K562 (cell line): Measurements from ENCODE around the gene DHRS3. TPM values are rescaled to one million over a fixed set of nuclear protein-coding genes. Genes with fewer than 3 reads are reported as not detected.

ENCODE experiments used
- FOXJ3 ChIP-seq: sonication (generic); formaldehyde crosslinking; IDR thresholded peaks from 2 replicates; pipeline ENCODE4 v1.4.0; 2020; ENCODE audit warnings: mild to moderate bottlenecking, missing genetic modification reagents
- RAD51 ChIP-seq: fragments of 450-650 bp; IDR thresholded peaks from 2 replicates; pipeline ENCODE4 v1.7.1; 2016; ENCODE audit warnings: low read depth, mild to moderate bottlenecking, borderline replicate concordance
- TRIM24 ChIP-seq, 2 experiments: fragments of 450-650 bp; IDR thresholded peaks; 2 replicates each; pipeline ENCODE4 v1.6.1; 2016
- ZNF3 ChIP-seq: fragments of 250-450 bp; sonication (Bioruptor Pico); IDR thresholded peaks from 2 replicates; pipeline ENCODE4 v1.5.0; 2021; ENCODE audit warnings: mild to moderate bottlenecking, moderate library complexity
- polyA plus RNA-seq, 8 experiments: library from polyadenylated mRNA; depleted of rRNA in 4 of 8; stranded (reverse) in 5 of 8; unstranded in 3 of 8; fragments of >200 nt; fragmentation: Nextera tagmentation in 2 of 8; fragmentation: Illumina TruSeq in 1 of 8; extraction: Ambion mirVana in 2 of 8; extraction: Trizol in 1 of 8; gene quantifications; 2 replicates each; pipeline versions ENCODE4 v1.2.1 to v1.2.3, GENCODE V29; 2011 to 2014; ENCODE audit warnings: inconsistent platforms in 1 of 8, missing spikeins in 1 of 8
- total RNA-seq, 7 experiments: library from RNA; depleted of rRNA in 6 of 7; stranded (reverse); fragments of >200 nt in 6 of 7; fragmentation: Illumina TruSeq in 2 of 7; extraction: Trizol in 2 of 7; gene quantifications; 2 replicates each; pipeline versions ENCODE4 v1.2.1 to v1.2.3, GENCODE V29; 2011 to 2021; ENCODE audit warnings: low replicate concordance in 1 of 7
- TF ChIP-seq, protein P1 (sequence below): sonication (generic); formaldehyde crosslinking; IDR thresholded peaks from 2 replicates; pipeline ENCODE4 v1.8.1; 2023; ENCODE audit warnings: mild to moderate bottlenecking, missing genetic modification reagents
- TF ChIP-seq, protein P2 (sequence below): sonication (generic); formaldehyde crosslinking; IDR thresholded peaks from 2 replicates; pipeline ENCODE4 v1.4.0; 2020; ENCODE audit warnings: mild to moderate bottlenecking, missing genetic modification reagents
- TF ChIP-seq, protein P3 (sequence below): fragments of 200-800 bp; sonication (Bioruptor generic); IDR thresholded peaks from 2 replicates; pipeline ENCODE4 v1.6.1; 2016; ENCODE audit warnings: missing genetic modification characterization, missing compliant biosample characterization
- TF ChIP-seq, protein P4 (sequence below): fragments of 450-650 bp; IDR thresholded peaks from 2 replicates; pipeline ENCODE4 v1.7.1; 2018; ENCODE audit warnings: mild to moderate bottlenecking, low read depth; ENCODE audit not compliant: partially characterized antibody
- TF ChIP-seq, protein P5 (sequence below): fragments of 250-450 bp; sonication (Bioruptor Pico); IDR thresholded peaks from 2 replicates; pipeline ENCODE4 v1.8.0; 2022; ENCODE audit warnings: inconsistent platforms
- TF ChIP-seq, protein P6 (sequence below), 3 experiments: fragments of 200-800 bp in 1 of 3; sonication (Bioruptor generic) in 1 of 3; sonication (generic) in 1 of 3; formaldehyde crosslinking in 1 of 3; IDR thresholded peaks; 2 replicates each; pipeline versions ENCODE4 v1.6.1 to v1.8.0; 2016 to 2022; ENCODE audit warnings: mild to moderate bottlenecking in 2 of 3, missing compliant biosample characterization in 2 of 3, missing genetic modification characterization in 2 of 3, missing genetic modification reagents in 1 of 3

The DHRS3 gene
- total and polyA plus RNA-seq, 9 of the 15 experiments (the other 6 are each of a cell fraction or from before 2014, with no cell fraction given), result 21.0 to 116 (median 58.7) TPM

DNA sequence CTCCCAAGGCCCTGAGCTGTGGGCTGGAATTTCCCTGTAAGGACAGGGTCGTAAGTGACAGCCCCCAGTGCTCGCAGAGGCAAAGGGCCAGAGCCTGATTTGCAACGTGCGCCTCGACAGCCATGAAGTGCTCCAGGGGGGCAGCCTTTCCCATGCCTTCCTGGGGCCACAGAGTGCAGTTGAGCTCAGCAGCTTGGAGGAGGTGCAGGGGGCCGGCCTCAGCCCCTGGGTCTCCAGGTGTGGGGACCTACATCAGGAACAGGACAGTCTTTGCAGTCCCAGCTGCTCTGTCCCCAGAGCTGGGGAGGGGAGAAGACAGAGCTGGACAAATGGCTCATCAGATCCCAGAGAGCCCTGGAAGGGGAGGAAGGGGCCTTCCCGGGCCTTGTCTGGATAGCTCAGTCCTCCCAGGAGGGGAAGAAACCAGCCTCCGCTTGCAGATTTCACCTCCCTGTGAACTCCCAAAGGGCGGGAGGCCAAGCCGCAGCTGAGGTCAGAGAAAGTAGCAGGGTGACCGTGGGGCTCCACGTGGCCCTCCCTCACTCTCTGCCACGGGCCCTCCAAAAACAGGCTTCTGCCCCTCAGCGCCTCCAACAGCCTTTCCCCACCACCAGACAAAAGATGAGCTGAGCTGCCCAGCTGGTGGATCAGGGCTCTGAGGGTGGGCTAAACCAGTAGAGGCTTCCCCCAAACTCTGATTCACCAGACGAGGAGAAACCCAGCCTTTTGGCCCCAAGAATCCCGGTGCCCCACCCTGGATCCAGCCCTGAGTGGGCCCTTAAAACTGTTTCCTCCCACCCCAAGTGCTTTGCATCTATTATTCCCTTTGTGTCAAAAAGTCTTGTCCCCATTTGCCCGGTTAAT, 76.5 kb downstream of the DHRS3 start (continued):
- TF ChIP-seq, protein P1, sequence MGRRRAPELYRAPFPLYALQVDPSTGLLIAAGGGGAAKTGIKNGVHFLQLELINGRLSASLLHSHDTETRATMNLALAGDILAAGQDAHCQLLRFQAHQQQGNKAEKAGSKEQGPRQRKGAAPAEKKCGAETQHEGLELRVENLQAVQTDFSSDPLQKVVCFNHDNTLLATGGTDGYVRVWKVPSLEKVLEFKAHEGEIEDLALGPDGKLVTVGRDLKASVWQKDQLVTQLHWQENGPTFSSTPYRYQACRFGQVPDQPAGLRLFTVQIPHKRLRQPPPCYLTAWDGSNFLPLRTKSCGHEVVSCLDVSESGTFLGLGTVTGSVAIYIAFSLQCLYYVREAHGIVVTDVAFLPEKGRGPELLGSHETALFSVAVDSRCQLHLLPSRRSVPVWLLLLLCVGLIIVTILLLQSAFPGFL (CRISPR knock-in tag), result no peak
- TF ChIP-seq, protein P2, sequence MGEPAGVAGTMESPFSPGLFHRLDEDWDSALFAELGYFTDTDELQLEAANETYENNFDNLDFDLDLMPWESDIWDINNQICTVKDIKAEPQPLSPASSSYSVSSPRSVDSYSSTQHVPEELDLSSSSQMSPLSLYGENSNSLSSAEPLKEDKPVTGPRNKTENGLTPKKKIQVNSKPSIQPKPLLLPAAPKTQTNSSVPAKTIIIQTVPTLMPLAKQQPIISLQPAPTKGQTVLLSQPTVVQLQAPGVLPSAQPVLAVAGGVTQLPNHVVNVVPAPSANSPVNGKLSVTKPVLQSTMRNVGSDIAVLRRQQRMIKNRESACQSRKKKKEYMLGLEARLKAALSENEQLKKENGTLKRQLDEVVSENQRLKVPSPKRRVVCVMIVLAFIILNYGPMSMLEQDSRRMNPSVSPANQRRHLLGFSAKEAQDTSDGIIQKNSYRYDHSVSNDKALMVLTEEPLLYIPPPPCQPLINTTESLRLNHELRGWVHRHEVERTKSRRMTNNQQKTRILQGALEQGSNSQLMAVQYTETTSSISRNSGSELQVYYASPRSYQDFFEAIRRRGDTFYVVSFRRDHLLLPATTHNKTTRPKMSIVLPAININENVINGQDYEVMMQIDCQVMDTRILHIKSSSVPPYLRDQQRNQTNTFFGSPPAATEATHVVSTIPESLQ (CRISPR knock-in tag), result no peak
- TF ChIP-seq FOXJ3 (no peak), ZNF3 (CRISPR knock-in tag) (no peak), TRIM24 (IDR thresholded peaks at IDR 0.05) (peak in 1 of 2 experiments; percentile 15; a peak in 1 of 4 replicates), RAD51 (peak; percentile 40; the same call in 1 of the 2 replicates)
- TF ChIP-seq, protein P3, sequence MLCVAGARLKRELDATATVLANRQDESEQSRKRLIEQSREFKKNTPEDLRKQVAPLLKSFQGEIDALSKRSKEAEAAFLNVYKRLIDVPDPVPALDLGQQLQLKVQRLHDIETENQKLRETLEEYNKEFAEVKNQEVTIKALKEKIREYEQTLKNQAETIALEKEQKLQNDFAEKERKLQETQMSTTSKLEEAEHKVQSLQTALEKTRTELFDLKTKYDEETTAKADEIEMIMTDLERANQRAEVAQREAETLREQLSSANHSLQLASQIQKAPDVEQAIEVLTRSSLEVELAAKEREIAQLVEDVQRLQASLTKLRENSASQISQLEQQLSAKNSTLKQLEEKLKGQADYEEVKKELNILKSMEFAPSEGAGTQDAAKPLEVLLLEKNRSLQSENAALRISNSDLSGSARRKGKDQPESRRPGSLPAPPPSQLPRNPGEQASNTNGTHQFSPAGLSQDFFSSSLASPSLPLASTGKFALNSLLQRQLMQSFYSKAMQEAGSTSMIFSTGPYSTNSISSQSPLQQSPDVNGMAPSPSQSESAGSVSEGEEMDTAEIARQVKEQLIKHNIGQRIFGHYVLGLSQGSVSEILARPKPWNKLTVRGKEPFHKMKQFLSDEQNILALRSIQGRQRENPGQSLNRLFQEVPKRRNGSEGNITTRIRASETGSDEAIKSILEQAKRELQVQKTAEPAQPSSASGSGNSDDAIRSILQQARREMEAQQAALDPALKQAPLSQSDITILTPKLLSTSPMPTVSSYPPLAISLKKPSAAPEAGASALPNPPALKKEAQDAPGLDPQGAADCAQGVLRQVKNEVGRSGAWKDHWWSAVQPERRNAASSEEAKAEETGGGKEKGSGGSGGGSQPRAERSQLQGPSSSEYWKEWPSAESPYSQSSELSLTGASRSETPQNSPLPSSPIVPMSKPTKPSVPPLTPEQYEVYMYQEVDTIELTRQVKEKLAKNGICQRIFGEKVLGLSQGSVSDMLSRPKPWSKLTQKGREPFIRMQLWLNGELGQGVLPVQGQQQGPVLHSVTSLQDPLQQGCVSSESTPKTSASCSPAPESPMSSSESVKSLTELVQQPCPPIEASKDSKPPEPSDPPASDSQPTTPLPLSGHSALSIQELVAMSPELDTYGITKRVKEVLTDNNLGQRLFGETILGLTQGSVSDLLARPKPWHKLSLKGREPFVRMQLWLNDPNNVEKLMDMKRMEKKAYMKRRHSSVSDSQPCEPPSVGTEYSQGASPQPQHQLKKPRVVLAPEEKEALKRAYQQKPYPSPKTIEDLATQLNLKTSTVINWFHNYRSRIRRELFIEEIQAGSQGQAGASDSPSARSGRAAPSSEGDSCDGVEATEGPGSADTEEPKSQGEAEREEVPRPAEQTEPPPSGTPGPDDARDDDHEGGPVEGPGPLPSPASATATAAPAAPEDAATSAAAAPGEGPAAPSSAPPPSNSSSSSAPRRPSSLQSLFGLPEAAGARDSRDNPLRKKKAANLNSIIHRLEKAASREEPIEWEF (CRISPR knock-in tag), result no peak
- TF ChIP-seq, protein P4, sequence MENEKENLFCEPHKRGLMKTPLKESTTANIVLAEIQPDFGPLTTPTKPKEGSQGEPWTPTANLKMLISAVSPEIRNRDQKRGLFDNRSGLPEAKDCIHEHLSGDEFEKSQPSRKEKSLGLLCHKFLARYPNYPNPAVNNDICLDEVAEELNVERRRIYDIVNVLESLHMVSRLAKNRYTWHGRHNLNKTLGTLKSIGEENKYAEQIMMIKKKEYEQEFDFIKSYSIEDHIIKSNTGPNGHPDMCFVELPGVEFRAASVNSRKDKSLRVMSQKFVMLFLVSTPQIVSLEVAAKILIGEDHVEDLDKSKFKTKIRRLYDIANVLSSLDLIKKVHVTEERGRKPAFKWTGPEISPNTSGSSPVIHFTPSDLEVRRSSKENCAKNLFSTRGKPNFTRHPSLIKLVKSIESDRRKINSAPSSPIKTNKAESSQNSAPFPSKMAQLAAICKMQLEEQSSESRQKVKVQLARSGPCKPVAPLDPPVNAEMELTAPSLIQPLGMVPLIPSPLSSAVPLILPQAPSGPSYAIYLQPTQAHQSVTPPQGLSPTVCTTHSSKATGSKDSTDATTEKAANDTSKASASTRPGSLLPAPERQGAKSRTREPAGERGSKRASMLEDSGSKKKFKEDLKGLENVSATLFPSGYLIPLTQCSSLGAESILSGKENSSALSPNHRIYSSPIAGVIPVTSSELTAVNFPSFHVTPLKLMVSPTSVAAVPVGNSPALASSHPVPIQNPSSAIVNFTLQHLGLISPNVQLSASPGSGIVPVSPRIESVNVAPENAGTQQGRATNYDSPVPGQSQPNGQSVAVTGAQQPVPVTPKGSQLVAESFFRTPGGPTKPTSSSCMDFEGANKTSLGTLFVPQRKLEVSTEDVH, result no peak
- TF ChIP-seq, protein P5, sequence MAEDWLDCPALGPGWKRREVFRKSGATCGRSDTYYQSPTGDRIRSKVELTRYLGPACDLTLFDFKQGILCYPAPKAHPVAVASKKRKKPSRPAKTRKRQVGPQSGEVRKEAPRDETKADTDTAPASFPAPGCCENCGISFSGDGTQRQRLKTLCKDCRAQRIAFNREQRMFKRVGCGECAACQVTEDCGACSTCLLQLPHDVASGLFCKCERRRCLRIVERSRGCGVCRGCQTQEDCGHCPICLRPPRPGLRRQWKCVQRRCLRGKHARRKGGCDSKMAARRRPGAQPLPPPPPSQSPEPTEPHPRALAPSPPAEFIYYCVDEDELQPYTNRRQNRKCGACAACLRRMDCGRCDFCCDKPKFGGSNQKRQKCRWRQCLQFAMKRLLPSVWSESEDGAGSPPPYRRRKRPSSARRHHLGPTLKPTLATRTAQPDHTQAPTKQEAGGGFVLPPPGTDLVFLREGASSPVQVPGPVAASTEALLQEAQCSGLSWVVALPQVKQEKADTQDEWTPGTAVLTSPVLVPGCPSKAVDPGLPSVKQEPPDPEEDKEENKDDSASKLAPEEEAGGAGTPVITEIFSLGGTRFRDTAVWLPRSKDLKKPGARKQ, result no peak
- TF ChIP-seq, protein P6, sequence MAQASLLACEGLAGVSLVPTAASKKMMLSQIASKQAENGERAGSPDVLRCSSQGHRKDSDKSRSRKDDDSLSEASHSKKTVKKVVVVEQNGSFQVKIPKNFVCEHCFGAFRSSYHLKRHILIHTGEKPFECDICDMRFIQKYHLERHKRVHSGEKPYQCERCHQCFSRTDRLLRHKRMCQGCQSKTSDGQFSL (CRISPR knock-in tag; IDR thresholded peaks at IDR 0.05), result no peak
- TF ChIP-seq, protein P6 (tag; IDR thresholded peaks at IDR 0.05), result no peak
